G401 (cell line): ENCODE data around the gene CTTNBP2. TPM values are rescaled to one million over a fixed set of nuclear protein-coding genes. Genes with fewer than 3 reads are reported as not detected.

Experiments used
- DNase-seq: peaks from one replicate; pipeline ENCODE4 v3.0.0-alpha.2; 2015; ENCODE audit warnings: low spot score
- in situ Hi-C: cut with HindIII; loops from 2 replicates; pipeline ENCODE4 v1.10.0; 2016; ENCODE audit warnings: low sequenced_read_pairs, mixed read lengths
- total RNA-seq: library from RNA; depleted of rRNA; stranded (reverse); fragments of >200 nt; shearing (Covaris generic); gene quantifications from 2 replicates; pipeline ENCODE4 v1.2.3, GENCODE V29; 2014

Gene CTTNBP2
- total RNA-seq, 1 experiment from 2014 or later, result not detected

- no peak for DNase-seq
- in situ Hi-C loops, result no loop called here
Measured at GRCh38 chr7:117835016-117835664, 38.1 kb downstream of the CTTNBP2 start.

- in situ Hi-C loops, result no loop called here
- no peak for DNase-seq
Measured at GRCh38 chr7:117830422-117830954, 42.8 kb downstream of the CTTNBP2 start.

DNA sequence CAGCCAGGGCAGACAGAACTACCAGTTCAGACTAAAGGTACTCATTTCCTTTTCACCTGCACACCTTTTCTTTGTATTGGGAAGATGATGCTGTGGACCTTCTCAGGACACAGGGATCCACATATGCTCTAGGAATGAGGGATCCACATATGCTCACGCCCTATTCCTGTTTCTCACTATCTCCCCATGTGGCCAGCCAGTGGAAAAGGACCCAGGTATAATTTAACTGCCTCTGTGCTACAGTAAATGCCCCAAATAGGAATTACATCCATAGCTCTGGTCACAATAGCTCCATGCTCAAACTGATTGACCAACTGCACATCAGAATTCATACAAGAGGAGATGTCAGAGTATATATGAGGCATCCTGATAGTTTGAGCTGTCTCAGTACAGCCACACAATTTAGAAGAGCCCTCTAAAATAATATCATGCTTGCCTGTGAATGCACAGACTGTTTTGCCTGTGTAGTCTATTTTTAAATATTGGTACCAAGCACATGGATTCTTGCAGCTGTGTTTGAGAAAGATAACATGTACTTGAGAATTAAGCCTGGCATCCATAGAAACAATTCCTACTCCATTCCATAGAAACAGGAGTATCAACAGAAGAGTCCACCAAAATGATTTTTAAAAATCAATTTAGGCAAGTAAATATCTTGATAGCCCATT is 43.7 kb downstream of the CTTNBP2 start:
- no peak for DNase-seq
- in situ Hi-C loops, result no loop called here

- DNase-seq, result no peak
- in situ Hi-C loops, result no loop called here
Measured at GRCh38 chr7:117828825-117829224, 44.4 kb downstream of the CTTNBP2 start.

DNA sequence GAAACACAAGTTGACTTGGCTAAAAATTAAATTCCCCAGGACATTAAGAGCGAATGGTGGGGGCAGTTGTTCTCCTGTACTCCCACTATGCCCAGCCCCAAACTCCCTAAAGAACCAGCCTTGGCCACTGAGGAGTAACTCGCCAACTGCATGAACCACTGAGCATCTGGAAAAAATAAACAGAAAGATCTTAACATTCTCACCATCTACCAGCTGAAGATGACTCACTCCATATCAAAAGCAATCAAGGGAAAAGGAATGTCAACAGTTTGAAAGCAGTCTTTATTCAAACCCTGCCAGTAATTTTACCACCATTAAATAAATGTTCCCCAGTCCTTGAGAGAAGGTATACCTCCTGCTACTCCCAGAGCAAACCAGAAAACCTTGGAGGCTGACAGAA is 45.4 kb downstream of the CTTNBP2 start:
- in situ Hi-C loops, result no loop called here
- DNase-seq, result no peak

DNA sequence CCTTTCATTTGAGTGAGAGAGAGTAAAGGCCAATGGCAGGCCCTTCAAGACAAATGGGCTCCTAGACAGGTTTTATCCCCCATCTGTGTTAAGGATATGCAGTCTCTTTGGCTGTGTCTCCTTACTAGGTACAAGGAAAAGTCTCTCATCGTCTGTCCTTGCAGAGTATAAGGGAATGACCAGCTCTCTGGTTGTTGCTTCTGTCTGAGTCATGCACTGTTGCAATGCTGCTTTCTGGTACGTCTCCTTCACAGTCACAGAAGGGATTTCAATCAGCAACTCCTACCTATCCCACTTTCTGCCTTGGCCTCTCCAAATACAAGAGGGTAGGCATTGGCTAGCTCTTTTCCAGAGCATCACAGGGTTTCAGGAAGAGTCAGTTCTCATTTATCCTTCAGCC is 48.1 kb downstream of the CTTNBP2 start:
- no peak for DNase-seq
- in situ Hi-C loops, result no loop called here

GRCh38 chr7:117824592-117824991 is 48.6 kb downstream of the CTTNBP2 start:
- DNase-seq, result no peak
- in situ Hi-C loops, result no loop called here

GRCh38 chr7:117819558-117819957 is 53.7 kb downstream of the CTTNBP2 start:
- in situ Hi-C loops, result no loop called here
- DNase-seq, result no peak

DNA sequence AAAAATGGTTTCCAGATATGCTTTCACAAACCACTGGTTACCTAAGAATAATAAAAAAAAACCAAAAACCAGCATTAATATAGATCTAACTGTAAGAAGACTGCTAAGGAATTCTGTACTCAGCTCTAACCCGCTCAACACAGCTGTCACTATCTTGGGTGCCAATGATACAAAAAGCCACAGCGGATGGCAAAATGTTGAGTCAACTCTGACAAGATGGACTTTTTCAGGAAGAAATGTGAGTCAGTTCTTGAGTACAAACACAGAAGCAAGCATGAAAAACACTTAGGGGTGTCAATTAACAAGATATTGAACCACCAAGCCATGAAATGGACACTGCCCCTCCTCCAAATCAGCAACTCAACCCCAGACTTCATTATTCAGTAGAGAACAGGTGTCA is 55.0 kb downstream of the CTTNBP2 start:
- in situ Hi-C loops, result no loop called here

DNA sequence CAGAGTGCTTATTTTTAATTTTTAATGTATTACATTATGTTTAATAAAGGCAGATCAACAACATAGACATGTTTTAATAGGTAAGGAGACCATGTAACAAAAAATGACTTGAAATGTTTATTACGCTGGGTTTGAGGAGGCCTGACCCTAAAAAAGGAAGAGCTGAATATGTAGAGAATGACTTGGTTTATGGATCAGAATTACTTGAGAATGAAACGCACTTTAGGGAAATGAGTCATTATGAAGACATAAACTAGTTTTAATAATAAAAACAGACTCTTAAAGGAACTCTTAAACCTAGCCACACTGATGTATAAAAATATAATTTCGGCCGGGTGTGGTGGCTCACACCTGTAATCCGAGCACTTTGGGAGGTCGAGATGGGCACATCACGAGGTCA is 56.5 kb downstream of the CTTNBP2 start:
- no peak for DNase-seq
- in situ Hi-C loops, result no loop called here

More for the DNA sequence above, 55.0 kb downstream of the CTTNBP2 start:
- no peak for DNase-seq

DNA sequence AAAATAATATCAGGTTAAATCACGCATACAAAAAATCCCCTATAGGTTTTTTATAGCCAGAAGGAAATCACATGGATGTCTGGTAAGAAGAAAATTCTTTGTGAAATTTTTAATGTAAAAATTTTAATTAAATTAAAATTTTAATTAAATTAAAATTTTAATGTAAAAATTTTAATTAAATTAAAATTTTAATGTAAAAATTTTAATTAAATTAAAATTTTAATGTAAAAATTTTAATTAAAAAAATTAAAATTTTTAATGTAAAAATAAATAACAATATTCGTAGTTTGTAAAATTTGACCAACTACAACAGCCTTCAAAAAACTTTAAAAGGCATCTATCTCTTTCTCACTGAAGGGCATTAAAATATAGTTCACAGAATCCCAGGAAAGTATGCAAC is 61.5 kb downstream of the CTTNBP2 start:
- no peak for DNase-seq
- in situ Hi-C loops, result no loop called here

GRCh38 chr7:117810642-117811512 is 62.4 kb downstream of the CTTNBP2 start:
- in situ Hi-C loops, result no loop called here
- no peak for DNase-seq

- DNase-seq, result no peak
- in situ Hi-C loops, result no loop called here
Measured at GRCh38 chr7:117809958-117810357, 63.3 kb downstream of the CTTNBP2 start.

GRCh38 chr7:117808910-117809705 is 64.1 kb downstream of the CTTNBP2 start:
- peak; percentile 15 for DNase-seq
- in situ Hi-C loops, result no loop called here

- in situ Hi-C loops, result no loop called here
- peak; percentile 99 for DNase-seq
Measured at GRCh38 chr7:117808341-117808757, 64.9 kb downstream of the CTTNBP2 start.

DNA sequence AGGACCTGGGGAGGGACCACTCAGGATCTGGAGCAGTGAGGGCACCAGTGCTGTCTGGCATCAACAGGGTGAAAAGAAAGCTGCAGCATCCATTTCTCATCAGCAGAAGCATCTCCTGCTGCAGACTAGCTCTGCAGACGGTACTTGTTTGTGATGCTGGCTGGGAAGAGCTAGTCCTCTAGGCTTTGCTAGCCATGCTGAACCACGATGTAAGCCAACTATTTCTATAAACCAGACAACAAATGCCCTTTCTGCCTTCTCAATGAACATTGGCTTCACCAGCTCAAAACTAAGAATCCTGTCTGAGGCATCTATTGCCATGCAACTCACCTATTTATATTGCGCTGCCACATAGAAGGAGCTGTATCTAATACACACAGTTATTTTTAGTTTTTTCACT is 65.6 kb downstream of the CTTNBP2 start:
- in situ Hi-C loops, result no loop called here
- DNase-seq, result peak; percentile 30

DNA sequence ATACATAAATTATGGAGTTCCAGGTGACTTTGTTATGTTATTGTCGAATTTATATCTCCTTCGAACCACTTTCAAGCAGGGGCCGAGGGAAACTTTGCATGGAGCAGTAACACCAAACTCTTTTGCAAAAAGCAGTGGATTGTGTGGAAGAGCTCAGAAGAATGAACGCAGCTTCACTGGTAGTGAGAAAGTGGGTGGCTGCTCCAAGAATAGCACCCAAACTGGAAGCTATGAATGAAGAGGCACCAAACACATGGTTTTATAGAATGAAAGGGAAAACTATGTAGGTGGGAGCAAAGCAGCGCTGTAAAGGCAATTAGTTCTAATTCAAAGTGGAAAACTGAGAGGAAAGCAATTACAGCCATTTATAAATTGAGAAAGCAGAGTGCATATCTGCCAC is 67.2 kb downstream of the CTTNBP2 start:
- in situ Hi-C loops, result no loop called here
- no peak for DNase-seq

DNA sequence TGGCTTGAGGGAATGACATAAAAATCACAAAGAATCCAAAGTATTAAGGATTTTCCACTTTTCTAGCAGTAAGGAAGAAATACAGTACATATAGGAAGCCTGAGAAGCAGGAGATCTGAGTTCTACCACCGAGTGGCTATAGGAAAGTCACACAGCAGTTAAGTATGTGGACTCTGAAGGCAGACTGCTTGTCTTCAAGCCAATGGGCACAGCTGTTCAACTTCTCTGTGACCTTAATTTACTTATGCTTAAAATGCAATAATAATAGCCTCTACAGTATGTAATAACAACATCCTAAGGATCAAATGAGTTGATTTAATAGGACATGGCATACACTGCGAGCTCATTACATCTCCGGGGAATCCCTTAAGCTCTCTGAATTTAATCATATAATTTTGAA is 68.0 kb downstream of the CTTNBP2 start:
- in situ Hi-C loops, result no loop called here
- no peak for DNase-seq

DNA sequence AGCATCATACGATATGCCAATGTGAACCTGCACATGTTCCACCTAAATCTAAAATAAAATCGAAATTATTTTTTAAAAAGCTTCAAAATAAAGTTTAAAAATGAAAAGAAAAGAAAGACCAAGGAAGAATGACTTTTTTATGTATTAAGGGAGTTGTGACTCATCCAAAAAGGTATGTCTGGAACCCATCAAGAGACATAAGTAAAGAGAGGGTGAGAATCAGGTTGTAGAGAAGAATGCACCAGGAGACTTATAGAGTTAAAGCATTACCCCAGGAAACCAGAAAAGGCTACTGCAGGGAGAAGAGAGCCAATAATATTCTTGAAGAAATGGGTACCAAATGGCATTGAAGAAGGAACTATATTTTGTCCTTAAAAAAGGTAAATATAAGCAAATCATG is 69.8 kb downstream of the CTTNBP2 start:
- in situ Hi-C loops, result no loop called here
- DNase-seq, result no peak
